Right lobe of liver (tissue), 6 donors: Measurements from ENCODE around the gene NTM. TPM values are rescaled to one million over a fixed set of nuclear protein-coding genes. Genes with fewer than 3 reads are reported as not detected.

Source experiments
- ATAC-seq, 4 donors: fragments of 200-7000 bp; cut with Tn5 transposase; one replicate each; pipeline ENCODE4 v1.9.1; 2020; ENCODE audit warnings: mild to moderate bottlenecking in 4 of 4, moderate library complexity in 4 of 4
- DNase-seq, 3 donors: peaks; one replicate each; pipeline ENCODE4 v3.0.0-alpha.2; 2020
- H3K27ac ChIP-seq, 3 donors: fragments of 200-600 bp; one replicate each; pipeline ENCODE4 v1.8.0; 2022
- H3K27me3 ChIP-seq, 2 donors: fragments of 200-600 bp; one replicate each; pipeline ENCODE4 v1.8.0; 2022
- H3K36me3 ChIP-seq, 4 donors: fragments of 200-600 bp; sonication (generic) in 1 of 4; one replicate each; pipeline versions ENCODE4 v1.5.1 to v1.8.0; 2017 to 2022; ENCODE audit warnings: control low read depth in 1 of 4
- H3K4me1 ChIP-seq, 4 donors: fragments of 200-600 bp; sonication (generic) in 1 of 4; one replicate each; pipeline versions ENCODE4 v1.5.1 to v1.8.0; 2017 to 2022; ENCODE audit warnings: control low read depth in 1 of 4
- H3K4me3 ChIP-seq, 3 donors: fragments of 200-600 bp; one replicate each; pipeline ENCODE4 v1.8.0; 2022
- H3K9me3 ChIP-seq, 4 donors: fragments of 200-600 bp; sonication (generic) in 1 of 4; one replicate each; pipeline versions ENCODE4 v1.5.1 to v1.8.0; 2017 to 2022; ENCODE audit warnings: control low read depth in 1 of 4
- CTCF ChIP-seq, 4 donors: fragments of 200-600 bp in 3 of 4; fragments of 450-650 bp in 1 of 4; IDR thresholded peaks; one replicate each; pipeline versions ENCODE4 v1.5.1 to v1.8.0; 2016 to 2022; ENCODE audit warnings: antibody characterized with exemption in 4 of 4, mild to moderate bottlenecking in 2 of 4
- POLR2A ChIP-seq: fragments of 450-650 bp; IDR thresholded peaks from one replicate; pipeline ENCODE4 v1.6.1; 2017; ENCODE audit warnings: antibody characterized with exemption, mild to moderate bottlenecking
- WGBS: methylation state at CpG from one replicate; pipeline ENCODE4 v1.1.6; 2018; ENCODE audit warnings: low coverage, low lambda C conversion rate; ENCODE audit not compliant: insufficient coverage; ENCODE audit errors: missing lambda C conversion rate; 5-methylcytosine and 5-hydroxymethylcytosine counted together
- intact Hi-C, 2 donors: fragments of 100-400 bp; cut with DNase I; formaldehyde crosslinking; loops; one replicate each; pipeline versions ENCODE4 v1.11.2 to v1.14.1; 2022
- total RNA-seq, 6 experiments: library from RNA; depleted of rRNA in 2 of 6; stranded (reverse); fragments of >200 nt in 2 of 6; fragmentation: NEBNext Ultra II Directional in 3 of 6; extraction: Animal tissue kit (Norgen Biotek cat#: 25700) in 3 of 6; gene quantifications; one replicate each; pipeline versions ENCODE4 v1.1.0 to v1.2.4, GENCODE V29; 2016 to 2023
- donor health status: DM: no; HTN: yes; CAD: no.
- donor health status: DM: no; HTN: no; CAD: no.
- donor health status: DM: no; HTN: no; CAD: no.
- donor health status: DM: no; HTN: yes; CAD: no.
- donor health status: DM: no; HTN: yes; CAD: no.

NTM gene
- total RNA-seq, 6 experiments from 2014 or later: 0.35 TPM; not detected in 5

DNA sequence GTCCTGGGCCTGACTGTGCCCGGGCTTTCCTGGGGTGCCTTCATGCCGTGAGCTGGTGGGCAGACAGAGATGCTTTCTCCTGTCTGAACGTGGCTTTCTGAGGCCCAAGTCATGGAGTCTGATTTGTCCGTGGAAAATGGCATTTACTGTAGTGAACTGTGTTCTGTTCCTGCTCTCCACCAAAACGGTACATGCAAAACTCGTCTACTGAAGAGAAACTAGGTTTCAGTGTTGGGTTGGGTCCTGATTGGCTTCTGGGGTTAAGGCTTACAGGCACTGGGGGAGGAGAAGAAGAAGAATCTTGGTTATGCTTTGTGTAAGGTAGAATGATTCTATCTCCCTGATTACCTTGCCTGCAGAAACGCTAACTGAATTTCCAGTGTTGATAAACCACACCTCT lies 541.7 kb downstream of the NTM start:
- TF ChIP-seq CTCF (IDR thresholded peaks at IDR 0.05): no peak
- no peak for TF ChIP-seq POLR2A
- intact Hi-C loops: no loop called here
- DNase-seq (no peak), ATAC-seq (no peak)
- Histone ChIP-seq H3K36me3 (no peaks in the 10 kb centered on the region), H3K27me3 (peaks cover 4 to 5% of the 10 kb centered on the region in 2 donors), H3K4me1 (peaks cover 0 to 5% (median 0%) of the 10 kb centered on the region in 4 donors), H3K9me3 (no peaks in the 10 kb centered on the region), H3K27ac (no peak overlapping the region), H3K4me3 (no peak overlapping the region)
- WGBS: 26% methylated on average over 4 of the region's 7 CpGs

GRCh38 chr11:131913267-131913666 lies 542.9 kb downstream of the NTM start:
- no peak for ATAC-seq
- WGBS: 66% methylated on average over 4 of the region's 4 CpGs
- H3K27me3 ChIP-seq: peaks cover 1 to 5% of the 10 kb centered on the region in 2 donors

GRCh38 chr11:131914361-131914774 lies 544.0 kb downstream of the NTM start:
- no peaks in the 10 kb centered on the region for H3K36me3 ChIP-seq
- H3K27me3 ChIP-seq: peaks cover 0 to 3% of the 10 kb centered on the region in 2 donors
- 73% methylated on average over 3 of the region's 3 CpGs for WGBS
- ATAC-seq: peak in 1 of 4 donors; percentile 22
- intact Hi-C loops: no loop called here
- no peak overlapping the region for H3K4me3 ChIP-seq
- TF ChIP-seq POLR2A (no peak), CTCF (IDR thresholded peaks at IDR 0.05) (peak in 1 of 4 donors; percentile 17)
- no peak overlapping the region for H3K27ac ChIP-seq
- H3K4me1 ChIP-seq: peaks cover 0 to 5% (median 0%) of the 10 kb centered on the region in 4 donors
- DNase-seq: no peak
- H3K9me3 ChIP-seq: no peaks in the 10 kb centered on the region

More at GRCh38 chr11:131913267-131913666, 542.9 kb downstream of the NTM start:
- Histone ChIP-seq H3K36me3 (no peaks in the 10 kb centered on the region), H3K27ac (no peak overlapping the region), H3K9me3 (no peaks in the 10 kb centered on the region), H3K4me1 (peaks cover 0 to 5% (median 0%) of the 10 kb centered on the region in 4 donors), H3K4me3 (no peak overlapping the region)
- no peak for DNase-seq
- intact Hi-C loops: no loop called here
- TF ChIP-seq POLR2A (no peak), CTCF (IDR thresholded peaks at IDR 0.05) (no peak)

DNA sequence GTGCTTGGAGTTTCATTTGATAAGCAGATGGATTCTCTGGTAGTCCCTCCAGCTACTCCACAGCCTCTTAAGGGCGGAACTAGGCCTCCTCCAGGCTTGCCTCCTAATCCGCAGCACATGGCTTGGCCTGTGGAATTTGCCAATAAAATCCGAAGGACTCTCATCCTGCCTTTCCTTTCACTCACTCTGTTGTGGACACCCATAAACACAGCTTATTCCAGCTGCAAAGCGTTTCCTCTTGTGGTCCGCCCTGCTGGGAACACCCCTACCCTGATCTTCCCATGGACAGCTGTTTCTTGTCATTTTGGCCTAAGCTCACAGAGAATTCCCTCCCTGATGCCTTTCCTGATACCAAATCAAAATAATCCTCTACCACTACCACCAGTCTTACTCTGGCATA lies 546.2 kb downstream of the NTM start:
- TF ChIP-seq CTCF (IDR thresholded peaks at IDR 0.05): no peak
- no peak for TF ChIP-seq POLR2A
- H3K4me3 ChIP-seq: no peak overlapping the region
- H3K9me3 ChIP-seq: no peaks in the 10 kb centered on the region
- intact Hi-C loops: no loop called here
- no peaks in the 10 kb centered on the region for H3K36me3 ChIP-seq
- no peak for DNase-seq
- no peak for ATAC-seq
- no peaks in the 10 kb centered on the region for H3K4me1 ChIP-seq
- H3K27ac ChIP-seq: no peak overlapping the region
- H3K27me3 ChIP-seq: no peaks in the 10 kb centered on the region
- WGBS: 88% methylated on average over 2 of the region's 5 CpGs
